Measurements from ENCODE around the gene COL9A1.
"Not testable (repeated sequence)": the region's sequence is repeated elsewhere in the genome, so short reads cannot be mapped to it uniquely, and the experiment has no call there.

Gene COL9A1

GRCh38 chr6:70303034-70303525, at the start of gene COL9A1:
COL9A1 (minus strand) TSS chr6:70303084; CDS start chr6:70302924, 160 bp downstream.
- no peak for DNase-seq

- no peak for DNase-seq
Observed at GRCh38 chr6:70351461-70351860, 48.6 kb upstream of the COL9A1 start.

GRCh38 chr6:70345619-70346018, 42.7 kb upstream of the COL9A1 start:
- DNase-seq, result no peak

GRCh38 chr6:70343313-70343712, 40.4 kb upstream of the COL9A1 start:
- no peak for DNase-seq

GRCh38 chr6:70339810-70340209, 36.9 kb upstream of the COL9A1 start:
- not testable (repeated sequence) for DNase-seq

- no peak for DNase-seq
Observed at GRCh38 chr6:70338775-70339174, 35.9 kb upstream of the COL9A1 start.

- DNase-seq, result no peak
Observed at GRCh38 chr6:70337743-70338105, 34.8 kb upstream of the COL9A1 start.

GRCh38 chr6:70336996-70337742, 34.3 kb upstream of the COL9A1 start:
- DNase-seq, result no peak

- no peak for DNase-seq
Observed at GRCh38 chr6:70327036-70327435, 24.2 kb upstream of the COL9A1 start.

- no peak for DNase-seq
Observed at GRCh38 chr6:70325009-70325408, 22.1 kb upstream of the COL9A1 start.

- not testable (repeated sequence) for DNase-seq
Observed at GRCh38 chr6:70317799-70318198, 14.9 kb upstream of the COL9A1 start.

GRCh38 chr6:70315079-70315751, 12.3 kb upstream of the COL9A1 start:
- DNase-seq, result no peak

- no peak for DNase-seq
Observed at GRCh38 chr6:70314296-70314695, 11.4 kb upstream of the COL9A1 start.

- DNase-seq, result no peak
Observed at GRCh38 chr6:70312165-70312745, 9.4 kb upstream of the COL9A1 start.

GRCh38 chr6:70310063-70310694, 7.3 kb upstream of the COL9A1 start:
- DNase-seq, result peak; percentile 5

- no peak for DNase-seq
Observed at GRCh38 chr6:70309243-70309642, 6.4 kb upstream of the COL9A1 start.

- DNase-seq, result not testable (repeated sequence)
Observed at GRCh38 chr6:70308142-70308541, 5.3 kb upstream of the COL9A1 start.

- DNase-seq, result no peak
Observed at GRCh38 chr6:70307008-70307407, 4.1 kb upstream of the COL9A1 start.

- DNase-seq, result no peak
Observed at GRCh38 chr6:70304616-70305015, 1.7 kb upstream of the COL9A1 start.

- no peak for DNase-seq
Observed at GRCh38 chr6:70299456-70299855, 3.4 kb downstream of the COL9A1 start.

- no peak for DNase-seq
Observed at GRCh38 chr6:70298068-70298467, 4.8 kb downstream of the COL9A1 start.

- DNase-seq, result no peak
Observed at GRCh38 chr6:70292193-70292592, 10.7 kb downstream of the COL9A1 start.

- DNase-seq, result no peak
Observed at GRCh38 chr6:70289299-70289698, 13.6 kb downstream of the COL9A1 start.

GRCh38 chr6:70286905-70287304, 16.0 kb downstream of the COL9A1 start:
- DNase-seq, result no peak

All from NCI-H510A treated with DMSO at 0.1 percent for 48 hours (cell line).